HFFc6 (cell line): ENCODE results near the gene RNU1-2. TPM values are rescaled to one million over a fixed set of nuclear protein-coding genes. Genes with fewer than 3 reads are reported as not detected.
"Not testable (repeated sequence)": the region's sequence is repeated elsewhere in the genome, so short reads cannot be mapped to it uniquely, and the experiment has no call there.

Source experiments
- DNase-seq: peaks from one replicate; pipeline ENCODE4 v3.0.0-alpha.2; 2018
- H3K27ac Mint-ChIP-seq: 2 replicates; pipeline ENCODE4 v1.8.0; 2020; ENCODE audit warnings: mild to moderate bottlenecking, mixed read lengths
- H3K27me3 Mint-ChIP-seq: 2 replicates; pipeline ENCODE4 v1.8.0; 2021; ENCODE audit warnings: mild to moderate bottlenecking, moderate library complexity, mixed read lengths; ENCODE audit not compliant: insufficient read depth
- H3K36me3 Mint-ChIP-seq: 2 replicates; pipeline ENCODE4 v1.8.0; 2021; ENCODE audit warnings: low read depth, mixed read lengths
- H3K4me1 Mint-ChIP-seq: 2 replicates; pipeline ENCODE4 v1.8.0; 2020; ENCODE audit warnings: low read depth, mixed read lengths
- H3K4me3 Mint-ChIP-seq: 2 replicates; pipeline ENCODE4 v1.8.0; 2020; ENCODE audit warnings: mild to moderate bottlenecking, moderate library complexity, mixed read lengths
- H3K9me3 Mint-ChIP-seq: 2 replicates; pipeline ENCODE4 v1.8.0; 2020; ENCODE audit warnings: mild to moderate bottlenecking, mixed read lengths
- total RNA-seq, 6 experiments: library from RNA; stranded (reverse); fragmentation: NEBNext Ultra II Directional; extraction: Animal tissue kit (Norgen Biotek cat#: 25700); gene quantifications; 2 replicates in 1 of 6; 3 replicates in 5 of 6; pipeline ENCODE4 v1.2.3, GENCODE V29; 2021
- TF ChIP-seq, protein P1 (sequence below): fragments of 200-600 bp; sonication (generic); IDR thresholded peaks from 2 replicates; pipeline ENCODE4 v1.5.0; 2021; ENCODE audit warnings: antibody characterized with exemption, mild to moderate bottlenecking

RNU1-2 gene
- total RNA-seq, 6 experiments from 2014 or later, result 1,191 to 2,394 (median 1,819) TPM

DNA sequence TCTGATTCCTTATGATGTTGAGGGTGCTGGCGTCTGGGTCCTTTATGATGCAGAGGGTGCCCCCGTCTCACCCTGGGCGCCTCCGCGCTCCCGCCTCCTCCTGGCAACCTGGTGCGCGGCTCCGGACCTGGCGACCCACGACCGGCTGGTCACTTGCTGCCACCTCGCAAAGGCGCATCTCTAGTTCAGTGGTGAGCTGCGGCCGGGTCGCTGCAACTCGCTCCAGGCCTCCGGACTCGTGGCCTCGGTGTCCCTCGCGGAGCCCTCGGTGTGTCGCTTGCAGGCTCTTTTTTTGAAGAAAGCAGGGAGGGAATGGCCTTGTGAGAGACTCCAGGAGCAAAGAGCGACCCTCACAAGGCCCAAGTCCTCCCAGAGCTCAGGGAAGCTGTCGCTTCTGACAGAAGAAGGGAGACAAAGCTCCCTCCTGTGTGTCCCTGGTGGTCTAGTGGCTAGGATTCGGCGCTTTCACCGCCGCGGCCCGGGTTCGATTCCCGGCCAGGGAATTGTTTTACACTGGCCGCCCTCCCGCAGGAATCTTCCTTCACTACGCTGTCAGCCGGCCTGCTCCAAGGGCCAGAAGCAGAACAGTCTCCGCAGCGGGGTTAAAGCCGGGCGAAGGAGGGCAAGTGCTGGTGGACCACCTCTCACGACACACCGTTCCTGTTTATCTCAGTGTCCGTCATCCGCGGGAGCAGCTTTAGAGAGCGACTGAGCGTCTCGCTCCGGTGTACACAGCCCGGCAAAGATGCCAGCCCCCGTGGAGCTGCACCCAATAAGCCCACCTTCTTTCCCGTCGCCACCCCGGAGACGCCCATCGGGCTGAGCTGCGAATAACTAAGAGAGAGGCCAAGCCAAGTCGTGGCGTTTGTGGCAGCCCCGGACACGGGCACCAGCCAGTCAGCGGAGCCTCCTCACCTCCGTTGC, 23.4 kb upstream of the RNU1-2 start:
- H3K27me3 Mint-ChIP-seq, result peaks cover 29% of the 10 kb centered on the region
- peak overlapping the region; percentile 34 for H3K4me3 Mint-ChIP-seq
- H3K27ac Mint-ChIP-seq, result peak overlapping the region; percentile 70
- peaks cover 10% of the 10 kb centered on the region for H3K4me1 Mint-ChIP-seq
- H3K36me3 Mint-ChIP-seq, H3K9me3 Mint-ChIP-seq: not testable (repeated sequence)
- DNase-seq, result peak; percentile 97

DNA sequence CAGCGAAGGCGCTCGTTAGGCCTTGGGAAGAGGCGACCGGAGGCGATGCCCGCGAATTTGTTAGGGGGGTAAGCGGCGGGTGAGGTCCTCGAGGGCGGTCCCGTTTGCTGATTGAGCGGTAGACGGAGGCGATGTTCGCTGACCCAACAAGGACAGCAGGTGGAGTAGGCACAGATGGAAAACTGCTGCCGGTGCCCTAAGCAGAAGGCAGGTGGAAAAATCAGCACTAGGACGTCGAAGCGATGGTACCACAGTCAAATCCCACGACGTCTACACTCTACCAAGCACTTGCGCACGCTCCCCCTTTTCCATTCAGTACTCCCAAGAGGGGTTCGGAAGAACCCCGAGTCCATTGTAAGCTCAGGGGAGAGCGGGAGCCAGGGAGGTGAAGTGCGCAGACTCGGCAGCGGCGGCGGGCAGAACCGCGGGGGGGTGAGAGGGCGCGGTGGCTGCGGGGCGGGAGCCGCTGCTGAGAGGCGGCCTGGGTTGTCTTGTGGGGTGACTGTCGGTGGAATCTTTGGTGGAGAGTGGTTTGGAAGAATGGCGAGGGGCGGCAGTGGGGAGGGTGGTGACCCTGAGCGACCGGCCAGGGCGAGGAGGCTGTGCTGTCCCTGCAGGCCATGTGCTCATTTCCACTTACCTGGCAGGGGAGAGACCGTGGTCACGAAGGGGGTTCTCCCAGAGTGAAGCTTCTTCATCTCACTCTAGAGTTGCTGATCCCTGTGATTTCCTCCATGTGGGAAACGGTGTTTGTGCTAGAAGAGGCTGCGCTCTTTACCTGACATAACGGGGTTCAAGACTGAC, 22.5 kb upstream of the RNU1-2 start:
- peaks cover 10% of the 10 kb centered on the region for H3K4me1 Mint-ChIP-seq
- DNase-seq, result peak; percentile 75
- H3K27me3 Mint-ChIP-seq, result peaks cover 29% of the 10 kb centered on the region
- peak overlapping the region; percentile 27; the same call in 1 of the 2 replicates for H3K4me3 Mint-ChIP-seq
- H3K9me3 Mint-ChIP-seq, H3K27ac Mint-ChIP-seq, H3K36me3 Mint-ChIP-seq: not testable (repeated sequence)

- not testable (repeated sequence) for H3K36me3 Mint-ChIP-seq, H3K9me3 Mint-ChIP-seq, DNase-seq, H3K27ac Mint-ChIP-seq
- Mint-ChIP-seq H3K27me3 (peaks cover 41% of the 10 kb centered on the region), H3K4me1 (peaks cover 10% of the 10 kb centered on the region), H3K4me3 (peak overlapping the region; percentile 26; the same call in 1 of the 2 replicates)
Measured at GRCh38 chr1:16874968-16875765, 20.6 kb upstream of the RNU1-2 start.

- not testable (repeated sequence) for H3K4me3 Mint-ChIP-seq, DNase-seq, H3K4me1 Mint-ChIP-seq, H3K27ac Mint-ChIP-seq, H3K36me3 Mint-ChIP-seq, H3K9me3 Mint-ChIP-seq
- H3K27me3 Mint-ChIP-seq, result peaks cover 53% of the 10 kb centered on the region
Measured at GRCh38 chr1:16881742-16882141, 14.0 kb upstream of the RNU1-2 start.

DNA sequence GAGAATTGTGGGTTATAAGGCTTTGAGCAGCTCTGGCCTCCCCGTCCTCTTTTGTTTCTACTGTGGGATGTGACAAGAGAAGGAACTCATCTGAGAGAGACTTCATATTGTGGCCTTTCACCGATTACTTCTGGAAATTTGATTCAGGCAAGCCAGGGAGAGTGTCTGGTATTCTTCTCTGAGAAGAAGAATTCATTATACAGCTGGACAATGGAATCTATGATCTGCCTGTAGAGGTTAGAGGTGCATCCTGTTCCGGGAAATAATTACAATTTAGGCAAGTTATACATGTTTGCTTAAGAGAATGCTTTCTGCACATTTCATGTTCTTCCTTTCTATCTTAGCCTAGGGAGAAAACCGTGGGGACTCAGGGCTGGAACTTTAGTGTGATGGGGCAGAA, 12.8 kb upstream of the RNU1-2 start:
- no peaks in the 10 kb centered on the region for H3K36me3 Mint-ChIP-seq
- H3K4me3 Mint-ChIP-seq, result no peak overlapping the region
- TF ChIP-seq, protein P1, sequence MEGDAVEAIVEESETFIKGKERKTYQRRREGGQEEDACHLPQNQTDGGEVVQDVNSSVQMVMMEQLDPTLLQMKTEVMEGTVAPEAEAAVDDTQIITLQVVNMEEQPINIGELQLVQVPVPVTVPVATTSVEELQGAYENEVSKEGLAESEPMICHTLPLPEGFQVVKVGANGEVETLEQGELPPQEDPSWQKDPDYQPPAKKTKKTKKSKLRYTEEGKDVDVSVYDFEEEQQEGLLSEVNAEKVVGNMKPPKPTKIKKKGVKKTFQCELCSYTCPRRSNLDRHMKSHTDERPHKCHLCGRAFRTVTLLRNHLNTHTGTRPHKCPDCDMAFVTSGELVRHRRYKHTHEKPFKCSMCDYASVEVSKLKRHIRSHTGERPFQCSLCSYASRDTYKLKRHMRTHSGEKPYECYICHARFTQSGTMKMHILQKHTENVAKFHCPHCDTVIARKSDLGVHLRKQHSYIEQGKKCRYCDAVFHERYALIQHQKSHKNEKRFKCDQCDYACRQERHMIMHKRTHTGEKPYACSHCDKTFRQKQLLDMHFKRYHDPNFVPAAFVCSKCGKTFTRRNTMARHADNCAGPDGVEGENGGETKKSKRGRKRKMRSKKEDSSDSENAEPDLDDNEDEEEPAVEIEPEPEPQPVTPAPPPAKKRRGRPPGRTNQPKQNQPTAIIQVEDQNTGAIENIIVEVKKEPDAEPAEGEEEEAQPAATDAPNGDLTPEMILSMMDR, result no peak
- no peak overlapping the region for H3K27ac Mint-ChIP-seq
- no peaks in the 10 kb centered on the region for H3K9me3 Mint-ChIP-seq
- H3K27me3 Mint-ChIP-seq, result peaks cover 53% of the 10 kb centered on the region
- no peaks in the 10 kb centered on the region for H3K4me1 Mint-ChIP-seq
- no peak for DNase-seq

DNA sequence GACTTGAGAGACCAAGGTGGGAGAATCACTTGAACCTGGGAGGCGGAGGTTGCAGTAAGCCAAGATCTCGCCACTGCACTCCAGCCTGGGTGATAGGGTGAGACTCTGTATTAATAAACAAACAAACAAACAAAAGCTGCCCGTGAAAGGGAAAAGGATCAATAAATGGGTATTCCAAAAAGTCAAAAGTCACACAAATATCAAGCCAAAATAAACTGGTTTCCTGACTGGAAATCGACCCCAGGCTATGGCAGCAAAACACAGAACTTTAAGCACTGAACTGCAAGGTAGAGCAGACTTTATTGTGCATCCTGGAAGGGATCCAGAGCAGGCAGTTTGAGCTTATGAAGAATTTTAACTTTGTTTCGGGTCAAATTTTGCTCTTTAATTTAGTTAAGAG, 11.3 kb upstream of the RNU1-2 start:
- DNase-seq, H3K9me3 Mint-ChIP-seq, H3K4me3 Mint-ChIP-seq, H3K36me3 Mint-ChIP-seq, H3K27ac Mint-ChIP-seq, H3K4me1 Mint-ChIP-seq: not testable (repeated sequence)
- peaks cover 54% of the 10 kb centered on the region for H3K27me3 Mint-ChIP-seq

GRCh38 chr1:16886860-16887605, 8.7 kb upstream of the RNU1-2 start:
- Mint-ChIP-seq H3K36me3 (no peaks in the 10 kb centered on the region), H3K9me3 (no peaks in the 10 kb centered on the region), H3K4me1 (peaks cover 8% of the 10 kb centered on the region), H3K27me3 (peaks cover 54% of the 10 kb centered on the region), H3K27ac (no peak overlapping the region), H3K4me3 (no peak overlapping the region)
- TF ChIP-seq, protein P1, result no peak
- no peak for DNase-seq
